GM12873 (cell line): ENCODE measurements around the gene IPMK.

Experiments
- TF ChIP-seq, protein P1 (sequence below): IDR thresholded peaks from 2 replicates; pipeline ENCODE4 v1.5.1; 2012; ENCODE audit warnings: low read depth, mild to moderate bottlenecking, moderate library complexity, low read length, control low read depth; ENCODE audit not compliant: insufficient read depth; ENCODE audit errors: missing control alignments

IPMK gene

DNA sequence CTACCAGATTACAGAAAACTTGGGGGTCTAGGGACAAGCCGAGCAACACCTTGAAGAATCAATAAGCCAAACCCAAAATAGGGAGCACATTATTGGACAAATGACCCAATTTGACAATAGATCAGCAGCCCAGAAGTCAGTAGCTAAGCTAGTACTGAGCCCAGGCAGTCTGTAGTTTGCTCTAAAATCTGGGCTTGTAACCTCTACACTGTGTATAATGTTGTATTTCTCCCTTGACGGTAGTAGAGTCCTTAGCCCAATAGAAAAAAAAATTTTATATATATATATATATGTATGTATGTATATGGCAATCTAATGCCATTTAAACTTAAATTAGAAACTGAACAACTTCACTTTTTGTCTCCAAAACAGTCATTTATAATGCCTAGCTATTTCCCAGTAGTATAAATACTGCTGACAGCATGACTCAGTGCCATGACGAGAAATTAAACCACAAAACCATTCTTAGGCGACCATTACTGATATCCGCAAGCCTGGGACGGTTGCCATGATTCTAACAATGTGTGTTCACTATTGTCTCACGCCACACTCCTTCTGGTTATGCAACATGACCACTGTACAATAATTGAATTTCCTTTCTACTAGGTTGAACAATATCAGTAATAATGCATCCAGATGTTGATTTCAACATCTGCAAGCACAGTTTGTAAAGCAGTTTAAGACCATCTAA is 110.5 kb downstream of the IPMK start:
- TF ChIP-seq, protein P1, sequence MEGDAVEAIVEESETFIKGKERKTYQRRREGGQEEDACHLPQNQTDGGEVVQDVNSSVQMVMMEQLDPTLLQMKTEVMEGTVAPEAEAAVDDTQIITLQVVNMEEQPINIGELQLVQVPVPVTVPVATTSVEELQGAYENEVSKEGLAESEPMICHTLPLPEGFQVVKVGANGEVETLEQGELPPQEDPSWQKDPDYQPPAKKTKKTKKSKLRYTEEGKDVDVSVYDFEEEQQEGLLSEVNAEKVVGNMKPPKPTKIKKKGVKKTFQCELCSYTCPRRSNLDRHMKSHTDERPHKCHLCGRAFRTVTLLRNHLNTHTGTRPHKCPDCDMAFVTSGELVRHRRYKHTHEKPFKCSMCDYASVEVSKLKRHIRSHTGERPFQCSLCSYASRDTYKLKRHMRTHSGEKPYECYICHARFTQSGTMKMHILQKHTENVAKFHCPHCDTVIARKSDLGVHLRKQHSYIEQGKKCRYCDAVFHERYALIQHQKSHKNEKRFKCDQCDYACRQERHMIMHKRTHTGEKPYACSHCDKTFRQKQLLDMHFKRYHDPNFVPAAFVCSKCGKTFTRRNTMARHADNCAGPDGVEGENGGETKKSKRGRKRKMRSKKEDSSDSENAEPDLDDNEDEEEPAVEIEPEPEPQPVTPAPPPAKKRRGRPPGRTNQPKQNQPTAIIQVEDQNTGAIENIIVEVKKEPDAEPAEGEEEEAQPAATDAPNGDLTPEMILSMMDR: no peak

DNA sequence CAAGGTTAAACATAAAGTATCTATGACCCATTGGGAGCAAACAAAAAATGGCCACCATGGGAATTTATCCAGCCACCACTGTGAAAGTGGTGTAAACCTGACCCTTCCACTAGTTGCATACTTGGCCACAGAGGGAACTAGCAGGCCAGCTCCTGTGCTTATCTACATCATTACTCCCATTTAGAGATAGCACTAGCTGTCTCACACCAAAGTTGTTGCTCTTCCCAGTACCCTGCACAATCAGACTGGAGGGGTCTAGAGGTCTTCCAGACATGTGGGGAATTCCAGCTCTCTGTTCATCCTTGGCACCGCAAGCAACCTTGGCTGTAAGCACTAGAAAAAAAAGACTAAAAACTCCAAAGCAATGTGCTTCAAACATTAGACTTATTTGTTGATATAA is 113.9 kb downstream of the IPMK start:
- TF ChIP-seq, protein P1: no peak

DNA sequence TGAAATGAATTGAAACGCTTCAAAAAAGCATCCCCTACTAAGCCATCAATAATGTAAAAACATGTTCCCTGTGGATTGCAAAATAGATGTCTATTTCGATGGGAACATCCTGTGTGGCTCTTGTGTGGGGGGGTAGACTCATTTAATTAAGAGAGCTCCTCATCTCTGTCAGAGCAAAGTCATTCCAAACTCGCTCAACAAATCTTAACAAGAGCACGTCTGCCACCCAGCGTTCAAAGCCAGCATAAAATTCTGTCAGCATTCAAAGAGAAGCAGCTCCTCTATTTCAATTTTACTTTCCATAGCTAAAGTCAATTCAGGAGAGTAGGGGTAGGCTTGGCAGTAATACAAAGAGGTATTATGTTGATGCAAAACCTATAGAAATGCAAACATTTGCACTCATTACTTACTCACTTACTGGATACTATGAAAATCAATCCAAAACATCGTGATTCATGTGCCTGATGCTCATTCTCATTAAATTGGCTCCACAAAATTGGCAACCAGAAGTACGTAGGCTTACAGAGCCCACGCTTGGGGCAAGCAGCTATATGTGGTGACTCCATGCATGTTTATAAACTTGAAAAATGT is 114.9 kb downstream of the IPMK start:
- TF ChIP-seq, protein P1: peak; percentile 65

DNA sequence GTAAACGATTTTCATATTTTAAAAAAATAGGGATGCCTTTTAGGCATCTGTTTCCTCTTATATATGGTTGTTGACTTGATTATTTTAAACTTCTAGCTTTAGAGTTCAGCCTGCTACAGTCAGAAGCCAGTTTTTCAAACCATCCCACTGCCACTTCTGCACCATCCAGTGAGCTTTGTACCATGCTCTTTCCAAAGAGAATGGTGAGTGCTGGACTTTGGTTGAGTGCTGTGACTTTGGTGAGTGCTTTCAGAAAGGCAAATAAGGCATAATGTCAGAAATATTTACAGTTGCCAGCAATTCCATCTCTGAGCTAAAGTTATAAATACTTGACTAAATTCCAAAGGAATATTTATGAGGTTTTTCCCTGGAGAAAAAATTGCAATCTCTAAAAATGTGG is 117.4 kb downstream of the IPMK start:
- TF ChIP-seq, protein P1: no peak

DNA sequence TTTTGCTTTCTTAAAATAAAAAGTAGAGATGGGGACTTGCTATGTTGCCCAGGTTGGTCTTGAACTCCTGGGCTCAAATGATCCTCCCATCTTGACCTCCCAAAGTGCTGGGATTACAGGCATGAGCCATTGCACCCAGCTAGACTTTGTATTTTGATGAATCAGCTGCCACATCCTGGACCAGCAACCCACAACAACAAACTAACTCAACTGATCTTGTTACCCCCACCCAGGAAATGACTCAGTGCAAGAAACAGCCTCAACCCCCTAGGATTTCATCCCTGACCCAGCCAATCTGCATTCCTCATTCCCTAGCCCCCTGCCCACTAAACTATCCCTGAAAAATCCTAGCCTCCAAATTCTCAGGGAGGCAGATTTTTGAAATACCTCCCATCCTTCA is 123.8 kb downstream of the IPMK start:
- TF ChIP-seq, protein P1: no peak
